GM18507 (cell line): ENCODE data around the gene CCDC92.
"Not testable (repeated sequence)": the region's sequence is repeated elsewhere in the genome, so short reads cannot be mapped to it uniquely, and the experiment has no call there.

Experiments used
- DNase-seq: peaks from one replicate; pipeline ENCODE4 v3.0.0; 2011; ENCODE audit warnings: low read depth; ENCODE audit not compliant: insufficient read length; ENCODE audit errors: extremely low spot score
- FAIRE-seq: peaks from 2 replicates; lab custom pipeline; 2011; peaks lifted over from hg19 to GRCh38; lab: Jason Lieb, UNC

The CCDC92 gene

GRCh38 chr12:123952037-123952436, 20.6 kb downstream of the CCDC92 start:
- no peak for DNase-seq
- no peak for FAIRE-seq

DNA sequence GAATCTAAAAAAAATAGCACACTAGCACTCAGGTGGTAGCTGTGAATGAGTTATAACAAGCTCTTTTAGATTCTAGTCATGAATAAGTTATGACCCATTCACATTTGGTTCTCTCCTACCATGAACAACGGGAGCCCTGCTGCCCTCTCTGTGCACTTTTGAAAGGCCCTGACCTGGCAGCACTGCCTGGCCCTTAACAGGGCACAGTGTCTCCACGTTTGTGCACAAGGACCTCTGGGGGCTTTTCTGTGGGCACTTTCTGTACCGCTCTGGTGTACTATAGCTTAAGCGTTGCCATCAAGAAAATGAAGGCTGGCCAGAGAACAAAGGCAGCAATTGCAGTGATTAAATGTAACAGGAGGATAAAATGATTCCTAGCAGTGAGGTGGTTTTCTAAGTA, 21.2 kb downstream of the CCDC92 start:
- no peak for FAIRE-seq
- DNase-seq, result no peak

DNA sequence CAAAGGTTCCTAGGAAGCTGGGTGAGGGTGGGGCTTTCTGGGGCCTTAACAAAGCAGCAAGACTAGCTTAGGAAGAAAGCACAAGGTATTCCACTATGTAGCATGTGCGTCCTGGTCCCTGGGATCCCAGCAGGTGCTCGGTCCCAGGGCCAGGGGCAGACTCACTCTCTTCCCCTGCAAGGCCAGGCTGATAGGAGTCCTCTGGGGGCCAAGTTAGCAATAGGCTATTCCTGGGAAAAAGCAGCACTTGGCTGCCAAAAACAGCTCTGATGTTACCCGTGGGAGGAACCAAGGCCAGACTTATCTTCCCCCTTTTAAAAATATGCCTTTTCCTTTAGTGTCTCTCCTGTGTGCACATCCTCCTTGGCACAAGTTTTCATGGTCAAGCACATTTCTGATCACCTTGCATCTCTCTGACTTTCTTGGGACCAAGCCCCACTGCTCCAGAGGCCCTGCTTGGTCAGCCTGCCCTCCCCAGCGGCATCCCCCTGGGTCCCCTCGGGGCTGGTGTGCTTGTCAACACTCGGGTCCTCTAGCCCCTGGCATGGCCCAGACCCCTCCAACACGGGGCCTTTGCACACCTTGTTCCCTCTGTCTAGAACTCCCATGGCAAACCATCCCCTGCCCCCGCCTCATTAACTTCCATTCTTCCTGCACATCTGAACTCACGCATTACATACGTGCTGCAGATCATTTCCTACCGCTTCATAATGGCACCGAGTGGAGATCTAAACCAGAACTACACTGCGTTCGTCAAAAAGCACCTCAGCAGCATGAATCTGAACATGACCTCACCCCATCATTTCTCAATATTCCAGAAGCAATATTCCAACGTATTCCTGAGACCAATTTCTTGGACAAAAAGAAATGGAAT, 21.9 kb downstream of the CCDC92 start:
- no peak for FAIRE-seq
- no peak for DNase-seq

DNA sequence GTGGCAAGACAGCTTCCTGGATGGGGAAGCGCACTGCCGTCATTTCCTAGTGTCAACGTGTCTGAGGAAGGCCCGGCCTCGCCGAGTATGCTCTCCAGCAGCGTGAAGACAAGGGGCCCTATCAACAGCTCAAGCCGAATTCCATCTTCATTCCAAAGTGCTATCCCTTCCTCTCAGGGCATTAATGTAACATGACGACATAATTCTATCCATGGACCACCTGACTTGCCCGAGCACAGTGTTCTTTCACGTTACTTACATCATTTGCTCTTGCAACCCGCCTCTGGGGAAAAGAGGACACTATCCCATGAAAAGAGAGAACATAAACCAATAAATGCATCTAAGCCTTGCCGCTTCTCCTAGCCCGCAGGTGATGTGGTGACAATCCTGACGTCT, 22.9 kb downstream of the CCDC92 start:
- DNase-seq (no peak), FAIRE-seq (no peak)

- no peak for FAIRE-seq
- no peak for DNase-seq
Observed at GRCh38 chr12:123948796-123949769, 23.5 kb downstream of the CCDC92 start.

GRCh38 chr12:123948401-123948795, 24.2 kb downstream of the CCDC92 start:
- no peak for DNase-seq
- FAIRE-seq, result no peak

- not testable (repeated sequence) for DNase-seq, FAIRE-seq
Observed at GRCh38 chr12:123947531-123947930, 25.1 kb downstream of the CCDC92 start.

DNA sequence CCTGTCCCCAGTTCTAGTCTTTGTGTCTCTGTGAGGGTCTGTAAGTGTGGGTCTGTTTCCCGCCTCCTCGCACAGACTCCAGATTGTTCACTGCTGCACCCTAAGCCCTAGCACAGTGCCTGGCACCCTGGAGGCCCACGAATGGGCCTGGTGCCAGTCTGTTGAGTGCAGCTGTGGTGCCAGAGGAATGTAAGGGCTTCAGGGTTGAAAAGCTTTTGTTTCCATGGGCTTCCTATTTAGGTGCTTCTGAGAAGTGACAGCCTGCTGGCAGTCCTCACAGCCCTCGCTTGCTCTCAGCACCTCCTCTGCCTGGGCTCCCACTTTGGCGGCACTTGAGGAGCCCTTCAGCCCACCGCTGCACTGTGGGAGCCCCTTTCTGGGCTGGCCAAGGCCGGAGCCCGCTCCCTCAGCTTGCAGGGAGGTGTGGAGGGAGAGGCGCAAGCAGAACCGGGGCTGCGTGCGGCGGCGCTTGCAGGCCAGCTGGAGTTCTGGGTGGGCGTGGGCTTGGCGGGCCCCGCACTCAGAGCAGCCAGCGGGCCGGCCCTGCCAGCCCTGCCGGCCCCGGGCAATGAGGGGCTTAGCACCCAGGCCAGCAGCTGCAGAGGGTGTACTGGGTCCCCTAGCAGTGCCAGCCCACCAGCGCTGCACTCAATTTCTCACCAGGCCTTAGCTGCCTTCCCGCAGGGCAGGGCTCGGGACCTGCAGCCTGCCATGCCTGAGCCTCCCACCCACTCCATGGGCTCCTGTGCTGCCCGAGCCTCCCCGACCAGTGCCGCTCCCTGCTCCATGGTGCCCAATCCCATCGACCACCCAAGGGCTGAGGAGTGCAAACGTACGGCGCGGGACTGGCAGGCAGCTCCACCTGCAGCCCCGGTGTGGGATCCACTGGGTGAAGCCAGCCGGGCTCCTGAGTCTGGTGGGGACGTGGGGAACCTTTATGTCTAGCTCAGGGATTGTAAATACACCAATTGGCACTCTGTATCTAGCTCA, 25.8 kb downstream of the CCDC92 start:
- not testable (repeated sequence) for DNase-seq, FAIRE-seq

DNA sequence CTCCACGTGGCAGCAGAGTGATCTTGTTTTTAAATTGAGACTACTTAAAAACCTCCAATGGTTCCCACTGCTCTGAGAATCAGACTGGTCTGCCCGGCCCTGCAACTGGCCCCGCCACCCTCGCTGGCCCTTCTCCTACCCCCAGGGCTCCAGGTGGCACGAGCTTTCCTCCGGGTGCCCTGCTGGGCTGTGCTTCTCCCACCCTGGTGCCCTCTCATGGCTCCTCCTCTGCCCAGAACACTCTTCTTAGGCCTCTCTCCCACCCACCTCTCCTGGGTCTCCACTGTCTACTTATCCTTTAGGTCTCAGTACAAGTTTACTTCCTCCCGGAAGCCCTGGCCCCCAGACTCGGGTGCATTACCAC, 26.5 kb downstream of the CCDC92 start:
- DNase-seq (no peak), FAIRE-seq (no peak)

GRCh38 chr12:123945287-123946151, 27.1 kb downstream of the CCDC92 start:
- no peak for FAIRE-seq
- no peak for DNase-seq

DNA sequence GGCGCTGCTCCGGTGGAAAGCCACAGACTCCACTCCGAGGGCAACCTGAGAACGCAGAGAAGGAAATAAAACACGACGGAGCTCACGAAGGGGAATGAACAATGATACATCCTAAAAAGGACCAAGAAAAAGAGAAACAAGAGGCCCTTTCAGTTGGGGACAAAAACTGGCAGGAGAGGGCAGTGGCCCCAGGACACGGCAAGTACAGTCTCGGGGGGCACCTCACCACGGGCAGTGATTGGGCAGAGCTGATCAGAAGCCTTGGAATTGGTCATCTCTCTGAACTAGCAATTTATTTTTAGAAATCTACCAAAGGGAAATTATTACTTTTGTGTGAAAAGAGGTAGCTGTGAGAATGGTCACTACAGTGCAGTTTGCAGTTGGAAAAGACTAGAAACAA, 27.9 kb downstream of the CCDC92 start:
- FAIRE-seq, result no peak

DNA sequence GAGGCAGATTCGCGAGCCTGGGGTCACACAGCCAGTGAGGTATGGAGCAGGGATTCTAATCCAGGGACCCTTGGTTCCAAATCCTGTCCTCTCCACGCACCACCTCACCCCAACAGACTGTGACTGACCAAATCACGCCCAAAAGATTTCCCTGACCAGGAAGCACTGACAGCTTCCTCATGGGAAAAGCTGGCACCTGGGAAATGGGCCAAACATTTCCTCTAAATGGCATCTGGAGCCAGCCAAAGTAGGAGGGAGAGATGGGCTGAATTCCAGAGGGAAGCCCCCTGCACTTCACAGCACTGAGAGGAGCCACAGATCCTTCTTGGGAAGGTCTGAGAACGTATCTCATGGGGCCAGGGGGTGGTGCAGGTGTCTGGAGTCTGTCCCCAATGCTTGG, 28.8 kb downstream of the CCDC92 start:
- FAIRE-seq, result no peak

More for the DNA sequence above, 27.9 kb downstream of the CCDC92 start:
- no peak for DNase-seq

DNA sequence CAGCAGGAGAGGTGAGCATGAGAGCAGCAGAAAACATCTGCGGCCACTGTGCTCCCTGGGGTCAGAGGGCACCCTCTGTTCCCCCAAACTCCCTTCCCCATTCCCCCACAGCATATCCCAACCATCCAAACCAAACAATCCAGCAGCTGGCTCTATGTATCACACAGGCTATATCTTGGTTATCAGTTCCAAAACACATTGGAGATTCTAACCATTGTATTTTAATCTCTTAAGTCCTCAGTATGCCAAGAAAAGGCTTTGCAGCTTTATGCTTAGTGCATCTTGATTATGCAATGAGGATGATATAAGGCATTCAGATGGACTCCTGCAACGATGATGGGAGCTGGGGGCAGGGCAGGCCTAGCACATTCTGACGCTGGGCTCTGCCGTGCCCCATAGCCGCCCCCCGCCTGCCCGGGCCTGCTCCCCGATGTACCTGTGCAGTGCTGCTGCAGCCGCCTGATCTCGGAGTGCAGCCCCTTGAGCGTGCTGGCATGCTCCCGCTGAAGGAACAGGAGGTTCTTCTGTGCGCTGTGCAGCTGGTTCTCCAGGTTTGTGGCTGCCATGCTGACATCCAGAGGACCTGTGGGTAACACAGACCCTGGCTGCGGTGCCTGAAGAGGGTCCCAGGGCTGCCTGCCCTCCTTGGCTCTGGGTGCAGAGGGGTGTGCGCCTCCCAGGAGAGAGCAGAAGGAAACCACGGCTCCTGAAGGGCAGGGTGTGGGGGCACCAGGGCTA, 29.6 kb downstream of the CCDC92 start:
- FAIRE-seq (no peak), DNase-seq (no peak)

More for the DNA sequence above, 28.8 kb downstream of the CCDC92 start:
- DNase-seq, result no peak

- FAIRE-seq (no peak), DNase-seq (no peak)
Observed at GRCh38 chr12:123942238-123942653, 30.4 kb downstream of the CCDC92 start.

DNA sequence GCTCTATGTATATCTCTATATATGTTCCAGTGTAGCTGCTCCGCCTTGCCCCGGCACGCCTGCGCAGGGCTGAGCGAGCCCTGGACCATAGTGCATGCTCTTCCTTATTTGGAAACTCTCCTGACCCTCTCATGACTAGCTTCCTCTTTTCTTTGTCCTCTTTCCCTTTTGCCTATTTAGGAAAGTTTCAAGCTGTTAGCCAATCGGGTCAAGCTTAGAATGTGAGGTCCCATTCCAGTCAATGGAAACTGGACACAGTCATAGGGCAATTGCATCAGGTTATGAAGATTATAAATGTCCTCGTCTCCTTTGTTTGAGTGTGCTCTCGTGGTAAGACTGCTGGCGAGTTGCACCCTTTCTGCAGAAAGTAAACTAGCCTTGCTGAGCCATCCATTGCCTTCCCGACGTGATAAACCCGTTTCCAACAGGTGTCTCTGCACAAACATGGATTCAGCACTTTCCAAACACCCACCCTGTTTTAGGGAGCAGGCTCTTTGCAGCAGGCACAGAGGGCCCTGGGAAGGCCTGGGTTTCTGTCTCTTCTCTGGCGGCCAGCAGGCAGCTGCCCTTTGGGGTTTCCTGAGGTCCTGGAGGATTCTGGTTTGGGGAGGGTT, 30.9 kb downstream of the CCDC92 start:
- DNase-seq, result no peak
- no peak for FAIRE-seq

DNA sequence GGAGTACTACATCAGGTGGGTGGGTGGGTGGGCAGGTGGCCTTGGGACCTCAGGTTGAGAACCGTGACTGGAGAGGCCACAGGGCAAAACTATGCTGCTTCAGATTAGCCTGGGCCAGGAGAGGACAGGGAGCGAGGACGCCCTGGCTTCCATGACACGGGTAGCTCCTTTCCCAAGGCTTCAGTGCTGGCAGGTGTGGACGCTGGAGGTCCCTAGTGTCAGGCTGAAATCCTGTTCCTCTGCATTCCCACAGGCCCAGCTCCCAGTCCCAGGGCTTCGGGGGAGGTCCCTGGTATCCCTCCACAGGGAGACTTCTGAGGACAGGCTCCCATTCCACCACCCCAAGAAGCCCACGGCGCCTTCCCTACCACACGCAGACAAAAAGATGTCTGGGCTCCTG, 31.6 kb downstream of the CCDC92 start:
- no peak for DNase-seq
- no peak for FAIRE-seq

GRCh38 chr12:123940627-123940966, 32.0 kb downstream of the CCDC92 start:
- no peak for FAIRE-seq

More at GRCh38 chr12:123940627-123940966, 32.0 kb downstream of the CCDC92 start:
- no peak for DNase-seq
